Measurements from ENCODE around the gene DNER.
"Not testable (repeated sequence)": the region's sequence is repeated elsewhere in the genome, so short reads cannot be mapped to it uniquely, and the experiment has no call there.

DNER gene

GRCh38 chr2:229714080-229714735, at the start of gene DNER:
TSS of gene DNER (minus strand) at chr2:229714555. CDS start at chr2:229714423, 132 bp downstream.
- DNase-seq: peak; percentile 5 to 49

- DNase-seq: no peak
These were observed 47.3 kb upstream of the DNER start for GRCh38 chr2:229761663-229762062.

GRCh38 chr2:229757462-229757861, 43.1 kb upstream of the DNER start:
- DNase-seq: not testable (repeated sequence)

GRCh38 chr2:229752970-229753729, 38.8 kb upstream of the DNER start:
- DNase-seq: no peak

GRCh38 chr2:229749779-229750178, 35.4 kb upstream of the DNER start:
- DNase-seq: no peak

GRCh38 chr2:229748950-229749349, 34.6 kb upstream of the DNER start:
- no peak for DNase-seq

- DNase-seq: not testable (repeated sequence)
These were observed 28.3 kb upstream of the DNER start for GRCh38 chr2:229742691-229743090.

- DNase-seq: no peak
These were observed 25.9 kb upstream of the DNER start for GRCh38 chr2:229740279-229740678.

GRCh38 chr2:229738024-229738625, 23.8 kb upstream of the DNER start:
- no peak for DNase-seq

GRCh38 chr2:229734410-229734809, 20.1 kb upstream of the DNER start:
- DNase-seq: no peak

GRCh38 chr2:229733611-229734245, 19.4 kb upstream of the DNER start:
- DNase-seq: no peak

- DNase-seq: no peak
These were observed 18.5 kb upstream of the DNER start for GRCh38 chr2:229732897-229733296.

GRCh38 chr2:229731916-229732315, 17.6 kb upstream of the DNER start:
- DNase-seq: no peak

- no peak for DNase-seq
These were observed 17.0 kb upstream of the DNER start for GRCh38 chr2:229731363-229731762.

GRCh38 chr2:229728370-229728769, 14.0 kb upstream of the DNER start:
- no peak for DNase-seq

- DNase-seq: no peak
These were observed 12.3 kb upstream of the DNER start for GRCh38 chr2:229726643-229727042.

- no peak for DNase-seq
These were observed 11.6 kb upstream of the DNER start for GRCh38 chr2:229725716-229726574.

- not testable (repeated sequence) for DNase-seq
These were observed 8.8 kb upstream of the DNER start for GRCh38 chr2:229723192-229723591.

GRCh38 chr2:229719926-229720647, 5.7 kb upstream of the DNER start:
- DNase-seq: no peak

- DNase-seq: no peak
These were observed 3.7 kb upstream of the DNER start for GRCh38 chr2:229718057-229718456.

GRCh38 chr2:229715895-229716507, 1.6 kb upstream of the DNER start:
- DNase-seq: peak in 1 of 2 donors; percentile 36

All from CD4-positive, alpha-beta T cell treated with Interferon alpha-2 for 1 hour (primary cell).